Measurements from ENCODE around the gene PLCD3. TPM values are rescaled to one million over a fixed set of nuclear protein-coding genes. Genes with fewer than 3 reads are reported as not detected.

PLCD3 gene
- total RNA-seq, 1 experiment from 2014 or later, result 55.8 TPM

DNA sequence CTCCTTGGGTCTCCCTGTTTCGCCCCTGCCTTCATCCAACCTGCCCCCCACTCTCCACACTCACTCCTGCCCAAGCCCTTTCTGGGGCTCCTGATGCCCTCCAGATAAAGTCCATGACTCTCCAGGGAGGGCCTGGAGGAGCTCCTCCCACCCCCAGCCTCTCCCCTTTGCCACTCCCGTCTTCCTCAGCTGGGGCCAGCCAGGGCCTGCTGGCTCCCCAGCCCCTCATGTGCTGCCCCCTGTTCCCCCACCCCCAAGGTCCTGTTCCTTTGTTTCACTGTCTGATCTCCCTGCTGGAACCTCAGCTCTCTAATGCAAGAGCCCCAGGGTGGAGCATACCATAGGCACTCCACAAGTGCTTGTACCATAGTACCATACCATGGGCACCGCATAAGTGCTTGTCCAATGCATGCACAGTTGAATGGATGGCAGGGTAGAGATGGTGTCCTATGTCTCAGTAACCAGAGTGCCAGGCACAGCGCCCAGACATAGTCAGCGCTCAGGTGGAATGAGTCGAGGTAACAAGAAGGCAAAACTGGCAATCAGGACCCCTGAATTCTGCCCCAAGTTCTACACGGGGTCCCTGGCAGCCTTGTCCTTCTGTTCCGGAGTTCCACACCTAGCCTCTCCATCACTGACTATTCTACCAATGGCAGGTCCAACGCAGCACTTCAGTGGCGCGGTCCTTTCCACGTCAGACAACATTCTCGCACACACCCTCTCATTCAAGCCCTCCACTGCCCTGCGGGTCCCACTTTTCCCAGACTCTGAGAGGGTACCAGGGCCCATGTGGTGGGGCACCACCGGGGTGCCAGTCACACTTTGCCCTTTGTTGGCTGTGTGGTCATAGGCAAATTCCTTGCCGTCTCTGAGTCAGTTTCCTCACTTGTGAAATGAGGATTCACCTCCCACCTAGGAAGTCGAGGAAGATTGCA, 1.4 kb downstream of the PLCD3 start:
- ChIA-PET CTCF (interaction anchor here (0.7 to 7.6 kb wide), 9 partner anchors 10 to 264 kb away, joined by 3 to 531 read pairs (median 4); partner anchors contain the start of gene HEXIM1), POLR2A (interaction anchor here (1.0 kb wide), 1 partner anchor 17 kb away, joined by 3 read pairs; the partner anchor contains the start of gene HEXIM1)
- Mint-ChIP-seq H3K36me3 (no peaks in the 10 kb centered on the region), H3K27ac (no peak overlapping the region), H3K4me3 (peak overlapping the region; percentile 66), H3K9me3 (no peaks in the 10 kb centered on the region), H3K27me3 (ENCODE audit: low read depth) (no peaks in the 10 kb centered on the region; the same call in 1 of the 2 replicates), H3K4me1 (peaks cover 21% of the 10 kb centered on the region)
- DNase-seq (ENCODE audit: low spot score) (no peak), ATAC-seq (no peak)
- no peak for TF ChIP-seq ZNF416 (CRISPR knock-in tag; IDR thresholded peaks at IDR 0.05)
- no peak for TF ChIP-seq SOX15 (CRISPR knock-in tag; IDR thresholded peaks at IDR 0.05)
- TF ChIP-seq, protein P1, sequence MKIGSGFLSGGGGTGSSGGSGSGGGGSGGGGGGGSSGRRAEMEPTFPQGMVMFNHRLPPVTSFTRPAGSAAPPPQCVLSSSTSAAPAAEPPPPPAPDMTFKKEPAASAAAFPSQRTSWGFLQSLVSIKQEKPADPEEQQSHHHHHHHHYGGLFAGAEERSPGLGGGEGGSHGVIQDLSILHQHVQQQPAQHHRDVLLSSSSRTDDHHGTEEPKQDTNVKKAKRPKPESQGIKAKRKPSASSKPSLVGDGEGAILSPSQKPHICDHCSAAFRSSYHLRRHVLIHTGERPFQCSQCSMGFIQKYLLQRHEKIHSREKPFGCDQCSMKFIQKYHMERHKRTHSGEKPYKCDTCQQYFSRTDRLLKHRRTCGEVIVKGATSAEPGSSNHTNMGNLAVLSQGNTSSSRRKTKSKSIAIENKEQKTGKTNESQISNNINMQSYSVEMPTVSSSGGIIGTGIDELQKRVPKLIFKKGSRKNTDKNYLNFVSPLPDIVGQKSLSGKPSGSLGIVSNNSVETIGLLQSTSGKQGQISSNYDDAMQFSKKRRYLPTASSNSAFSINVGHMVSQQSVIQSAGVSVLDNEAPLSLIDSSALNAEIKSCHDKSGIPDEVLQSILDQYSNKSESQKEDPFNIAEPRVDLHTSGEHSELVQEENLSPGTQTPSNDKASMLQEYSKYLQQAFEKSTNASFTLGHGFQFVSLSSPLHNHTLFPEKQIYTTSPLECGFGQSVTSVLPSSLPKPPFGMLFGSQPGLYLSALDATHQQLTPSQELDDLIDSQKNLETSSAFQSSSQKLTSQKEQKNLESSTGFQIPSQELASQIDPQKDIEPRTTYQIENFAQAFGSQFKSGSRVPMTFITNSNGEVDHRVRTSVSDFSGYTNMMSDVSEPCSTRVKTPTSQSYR (CRISPR knock-in tag; IDR thresholded peaks at IDR 0.05), result no peak
- TF ChIP-seq CBFB (CRISPR knock-in tag; IDR thresholded peaks at IDR 0.05; ENCODE audit: low read depth), result no peak
- TF ChIP-seq, protein P2, sequence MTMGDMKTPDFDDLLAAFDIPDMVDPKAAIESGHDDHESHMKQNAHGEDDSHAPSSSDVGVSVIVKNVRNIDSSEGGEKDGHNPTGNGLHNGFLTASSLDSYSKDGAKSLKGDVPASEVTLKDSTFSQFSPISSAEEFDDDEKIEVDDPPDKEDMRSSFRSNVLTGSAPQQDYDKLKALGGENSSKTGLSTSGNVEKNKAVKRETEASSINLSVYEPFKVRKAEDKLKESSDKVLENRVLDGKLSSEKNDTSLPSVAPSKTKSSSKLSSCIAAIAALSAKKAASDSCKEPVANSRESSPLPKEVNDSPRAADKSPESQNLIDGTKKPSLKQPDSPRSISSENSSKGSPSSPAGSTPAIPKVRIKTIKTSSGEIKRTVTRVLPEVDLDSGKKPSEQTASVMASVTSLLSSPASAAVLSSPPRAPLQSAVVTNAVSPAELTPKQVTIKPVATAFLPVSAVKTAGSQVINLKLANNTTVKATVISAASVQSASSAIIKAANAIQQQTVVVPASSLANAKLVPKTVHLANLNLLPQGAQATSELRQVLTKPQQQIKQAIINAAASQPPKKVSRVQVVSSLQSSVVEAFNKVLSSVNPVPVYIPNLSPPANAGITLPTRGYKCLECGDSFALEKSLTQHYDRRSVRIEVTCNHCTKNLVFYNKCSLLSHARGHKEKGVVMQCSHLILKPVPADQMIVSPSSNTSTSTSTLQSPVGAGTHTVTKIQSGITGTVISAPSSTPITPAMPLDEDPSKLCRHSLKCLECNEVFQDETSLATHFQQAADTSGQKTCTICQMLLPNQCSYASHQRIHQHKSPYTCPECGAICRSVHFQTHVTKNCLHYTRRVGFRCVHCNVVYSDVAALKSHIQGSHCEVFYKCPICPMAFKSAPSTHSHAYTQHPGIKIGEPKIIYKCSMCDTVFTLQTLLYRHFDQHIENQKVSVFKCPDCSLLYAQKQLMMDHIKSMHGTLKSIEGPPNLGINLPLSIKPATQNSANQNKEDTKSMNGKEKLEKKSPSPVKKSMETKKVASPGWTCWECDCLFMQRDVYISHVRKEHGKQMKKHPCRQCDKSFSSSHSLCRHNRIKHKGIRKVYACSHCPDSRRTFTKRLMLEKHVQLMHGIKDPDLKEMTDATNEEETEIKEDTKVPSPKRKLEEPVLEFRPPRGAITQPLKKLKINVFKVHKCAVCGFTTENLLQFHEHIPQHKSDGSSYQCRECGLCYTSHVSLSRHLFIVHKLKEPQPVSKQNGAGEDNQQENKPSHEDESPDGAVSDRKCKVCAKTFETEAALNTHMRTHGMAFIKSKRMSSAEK (CRISPR knock-in tag; IDR thresholded peaks at IDR 0.05; ENCODE audit: borderline replicate concordance), result no peak
- TF ChIP-seq, protein P3, sequence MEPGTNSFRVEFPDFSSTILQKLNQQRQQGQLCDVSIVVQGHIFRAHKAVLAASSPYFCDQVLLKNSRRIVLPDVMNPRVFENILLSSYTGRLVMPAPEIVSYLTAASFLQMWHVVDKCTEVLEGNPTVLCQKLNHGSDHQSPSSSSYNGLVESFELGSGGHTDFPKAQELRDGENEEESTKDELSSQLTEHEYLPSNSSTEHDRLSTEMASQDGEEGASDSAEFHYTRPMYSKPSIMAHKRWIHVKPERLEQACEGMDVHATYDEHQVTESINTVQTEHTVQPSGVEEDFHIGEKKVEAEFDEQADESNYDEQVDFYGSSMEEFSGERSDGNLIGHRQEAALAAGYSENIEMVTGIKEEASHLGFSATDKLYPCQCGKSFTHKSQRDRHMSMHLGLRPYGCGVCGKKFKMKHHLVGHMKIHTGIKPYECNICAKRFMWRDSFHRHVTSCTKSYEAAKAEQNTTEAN (CRISPR knock-in tag; IDR thresholded peaks at IDR 0.05), result no peak
- TF ChIP-seq TEAD4 (CRISPR knock-in tag; IDR thresholded peaks at IDR 0.05), result no peak
- no peak for TF ChIP-seq NR2C2 (CRISPR knock-in tag; IDR thresholded peaks at IDR 0.05)
- TF ChIP-seq, protein P4, sequence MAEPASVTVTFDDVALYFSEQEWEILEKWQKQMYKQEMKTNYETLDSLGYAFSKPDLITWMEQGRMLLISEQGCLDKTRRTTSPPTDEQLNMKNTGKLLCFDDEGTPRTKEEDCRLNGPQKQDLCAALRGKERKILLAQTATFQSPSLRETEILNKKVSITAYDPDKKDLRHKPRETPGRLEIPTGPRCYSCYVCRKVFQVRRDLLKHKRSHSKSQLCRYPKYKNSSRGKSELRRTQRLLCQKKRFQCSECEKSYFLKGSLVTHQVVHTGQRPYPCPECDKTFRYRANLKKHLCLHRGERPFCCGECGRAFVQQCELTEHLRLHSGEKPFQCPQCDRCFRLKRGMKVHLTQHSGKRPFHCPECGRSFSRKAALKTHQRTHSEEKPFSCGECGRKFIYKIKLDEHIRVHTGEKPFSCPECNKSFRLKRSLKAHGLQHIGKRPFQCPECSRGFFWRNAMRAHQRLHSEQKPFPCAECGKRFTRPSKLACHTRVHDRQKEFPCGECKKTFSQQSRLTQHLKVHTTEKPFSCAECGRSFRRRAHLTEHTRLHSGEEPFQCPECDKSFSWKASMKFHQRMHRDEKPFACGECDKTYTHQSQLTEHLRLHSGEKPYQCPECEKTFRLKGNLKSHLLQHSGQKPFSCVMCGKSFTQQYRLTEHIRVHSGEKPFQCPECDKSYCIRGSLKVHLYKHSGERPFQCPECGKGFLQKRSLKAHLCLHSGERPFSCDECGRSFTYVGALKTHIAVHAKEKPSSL (CRISPR knock-in tag; conservative IDR thresholded peaks at IDR 0.05), result no peak
- TF ChIP-seq ETV6 (CRISPR knock-in tag; IDR thresholded peaks at IDR 0.05), result no peak
- TF ChIP-seq, protein P5, sequence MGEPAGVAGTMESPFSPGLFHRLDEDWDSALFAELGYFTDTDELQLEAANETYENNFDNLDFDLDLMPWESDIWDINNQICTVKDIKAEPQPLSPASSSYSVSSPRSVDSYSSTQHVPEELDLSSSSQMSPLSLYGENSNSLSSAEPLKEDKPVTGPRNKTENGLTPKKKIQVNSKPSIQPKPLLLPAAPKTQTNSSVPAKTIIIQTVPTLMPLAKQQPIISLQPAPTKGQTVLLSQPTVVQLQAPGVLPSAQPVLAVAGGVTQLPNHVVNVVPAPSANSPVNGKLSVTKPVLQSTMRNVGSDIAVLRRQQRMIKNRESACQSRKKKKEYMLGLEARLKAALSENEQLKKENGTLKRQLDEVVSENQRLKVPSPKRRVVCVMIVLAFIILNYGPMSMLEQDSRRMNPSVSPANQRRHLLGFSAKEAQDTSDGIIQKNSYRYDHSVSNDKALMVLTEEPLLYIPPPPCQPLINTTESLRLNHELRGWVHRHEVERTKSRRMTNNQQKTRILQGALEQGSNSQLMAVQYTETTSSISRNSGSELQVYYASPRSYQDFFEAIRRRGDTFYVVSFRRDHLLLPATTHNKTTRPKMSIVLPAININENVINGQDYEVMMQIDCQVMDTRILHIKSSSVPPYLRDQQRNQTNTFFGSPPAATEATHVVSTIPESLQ (CRISPR knock-in tag; IDR thresholded peaks at IDR 0.05), result no peak
- TF ChIP-seq MYBL2 (CRISPR knock-in tag; IDR thresholded peaks at IDR 0.05), result no peak
- no peak for TF ChIP-seq ZNF671 (CRISPR knock-in tag; IDR thresholded peaks at IDR 0.05)
- TF ChIP-seq, protein P6, sequence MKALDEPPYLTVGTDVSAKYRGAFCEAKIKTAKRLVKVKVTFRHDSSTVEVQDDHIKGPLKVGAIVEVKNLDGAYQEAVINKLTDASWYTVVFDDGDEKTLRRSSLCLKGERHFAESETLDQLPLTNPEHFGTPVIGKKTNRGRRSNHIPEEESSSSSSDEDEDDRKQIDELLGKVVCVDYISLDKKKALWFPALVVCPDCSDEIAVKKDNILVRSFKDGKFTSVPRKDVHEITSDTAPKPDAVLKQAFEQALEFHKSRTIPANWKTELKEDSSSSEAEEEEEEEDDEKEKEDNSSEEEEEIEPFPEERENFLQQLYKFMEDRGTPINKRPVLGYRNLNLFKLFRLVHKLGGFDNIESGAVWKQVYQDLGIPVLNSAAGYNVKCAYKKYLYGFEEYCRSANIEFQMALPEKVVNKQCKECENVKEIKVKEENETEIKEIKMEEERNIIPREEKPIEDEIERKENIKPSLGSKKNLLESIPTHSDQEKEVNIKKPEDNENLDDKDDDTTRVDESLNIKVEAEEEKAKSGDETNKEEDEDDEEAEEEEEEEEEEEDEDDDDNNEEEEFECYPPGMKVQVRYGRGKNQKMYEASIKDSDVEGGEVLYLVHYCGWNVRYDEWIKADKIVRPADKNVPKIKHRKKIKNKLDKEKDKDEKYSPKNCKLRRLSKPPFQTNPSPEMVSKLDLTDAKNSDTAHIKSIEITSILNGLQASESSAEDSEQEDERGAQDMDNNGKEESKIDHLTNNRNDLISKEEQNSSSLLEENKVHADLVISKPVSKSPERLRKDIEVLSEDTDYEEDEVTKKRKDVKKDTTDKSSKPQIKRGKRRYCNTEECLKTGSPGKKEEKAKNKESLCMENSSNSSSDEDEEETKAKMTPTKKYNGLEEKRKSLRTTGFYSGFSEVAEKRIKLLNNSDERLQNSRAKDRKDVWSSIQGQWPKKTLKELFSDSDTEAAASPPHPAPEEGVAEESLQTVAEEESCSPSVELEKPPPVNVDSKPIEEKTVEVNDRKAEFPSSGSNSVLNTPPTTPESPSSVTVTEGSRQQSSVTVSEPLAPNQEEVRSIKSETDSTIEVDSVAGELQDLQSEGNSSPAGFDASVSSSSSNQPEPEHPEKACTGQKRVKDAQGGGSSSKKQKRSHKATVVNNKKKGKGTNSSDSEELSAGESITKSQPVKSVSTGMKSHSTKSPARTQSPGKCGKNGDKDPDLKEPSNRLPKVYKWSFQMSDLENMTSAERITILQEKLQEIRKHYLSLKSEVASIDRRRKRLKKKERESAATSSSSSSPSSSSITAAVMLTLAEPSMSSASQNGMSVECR (CRISPR knock-in tag; IDR thresholded peaks at IDR 0.05; ENCODE audit: borderline replicate concordance), result no peak
- no peak for TF ChIP-seq ESRRA (CRISPR knock-in tag; IDR thresholded peaks at IDR 0.05; ENCODE audit: borderline replicate concordance)
- no peak for TF ChIP-seq ZNF138 (CRISPR knock-in tag; conservative IDR thresholded peaks at IDR 0.05)

Measured in WTC11 (cell line).